Astrocyte (in vitro differentiated cells and primary cell): ENCODE measurements around the gene FAM222B.

Experiments used
- CTCF ChIP-seq: IDR thresholded peaks from 2 replicates; pipeline ENCODE4 v1.5.1; 2011; ENCODE audit warnings: low read depth, mild to moderate bottlenecking, inconsistent platforms, low read length, moderate library complexity; ENCODE audit not compliant: insufficient read depth
- EZH2 ChIP-seq: IDR thresholded peaks from 2 replicates; pipeline ENCODE4 v1.6.1; 2012; ENCODE audit warnings: mild to moderate bottlenecking, low read length, inconsistent platforms; ENCODE audit not compliant: insufficient read depth

DNA sequence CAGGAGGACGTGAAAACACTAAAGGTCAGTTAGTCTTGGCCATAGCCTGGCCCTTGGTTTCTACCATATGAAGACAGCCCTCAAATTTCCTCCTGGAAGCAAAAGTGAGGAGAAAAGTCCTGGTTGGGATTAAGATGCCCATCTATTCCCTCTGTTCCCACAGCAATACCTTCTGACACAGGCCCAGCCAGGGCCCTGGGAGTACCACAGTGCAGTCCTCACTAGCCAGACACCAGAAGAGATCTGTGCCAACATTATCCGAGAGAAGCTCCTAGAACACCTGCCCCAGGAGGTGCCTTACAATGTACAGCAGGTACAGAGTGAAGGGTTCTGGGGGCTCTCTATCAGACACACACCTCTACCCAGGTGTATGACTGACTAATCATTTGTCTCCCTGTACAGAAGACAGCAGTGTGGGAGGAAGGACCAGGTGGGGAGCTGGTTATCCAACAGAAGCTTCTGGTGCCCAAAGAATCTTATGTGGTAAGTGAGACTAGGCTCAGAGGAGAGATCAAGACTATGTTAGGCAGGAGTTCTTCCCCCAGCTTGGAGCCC is 16.3 kb upstream of the FAM222B start:
- TF ChIP-seq CTCF (no peak), EZH2 (no peak)
